Measurements from ENCODE around the gene C6orf120. TPM values are rescaled to one million over a fixed set of nuclear protein-coding genes. Genes with fewer than 3 reads are reported as not detected.

C6orf120 gene
- 10 to 100 TPM; 25.2 to 32.7 TPM for total RNA-seq
- long read RNA-seq, transcript C6orf120-201 (1 exons, 2,667 nt) = major isoform, 55 of 56 reads
- long read RNA-seq, partial matches to known transcripts = 0 of 56 reads
- long read RNA-seq, other reads (novel, unspliced or antisense) = 1 of 56 reads

DNA sequence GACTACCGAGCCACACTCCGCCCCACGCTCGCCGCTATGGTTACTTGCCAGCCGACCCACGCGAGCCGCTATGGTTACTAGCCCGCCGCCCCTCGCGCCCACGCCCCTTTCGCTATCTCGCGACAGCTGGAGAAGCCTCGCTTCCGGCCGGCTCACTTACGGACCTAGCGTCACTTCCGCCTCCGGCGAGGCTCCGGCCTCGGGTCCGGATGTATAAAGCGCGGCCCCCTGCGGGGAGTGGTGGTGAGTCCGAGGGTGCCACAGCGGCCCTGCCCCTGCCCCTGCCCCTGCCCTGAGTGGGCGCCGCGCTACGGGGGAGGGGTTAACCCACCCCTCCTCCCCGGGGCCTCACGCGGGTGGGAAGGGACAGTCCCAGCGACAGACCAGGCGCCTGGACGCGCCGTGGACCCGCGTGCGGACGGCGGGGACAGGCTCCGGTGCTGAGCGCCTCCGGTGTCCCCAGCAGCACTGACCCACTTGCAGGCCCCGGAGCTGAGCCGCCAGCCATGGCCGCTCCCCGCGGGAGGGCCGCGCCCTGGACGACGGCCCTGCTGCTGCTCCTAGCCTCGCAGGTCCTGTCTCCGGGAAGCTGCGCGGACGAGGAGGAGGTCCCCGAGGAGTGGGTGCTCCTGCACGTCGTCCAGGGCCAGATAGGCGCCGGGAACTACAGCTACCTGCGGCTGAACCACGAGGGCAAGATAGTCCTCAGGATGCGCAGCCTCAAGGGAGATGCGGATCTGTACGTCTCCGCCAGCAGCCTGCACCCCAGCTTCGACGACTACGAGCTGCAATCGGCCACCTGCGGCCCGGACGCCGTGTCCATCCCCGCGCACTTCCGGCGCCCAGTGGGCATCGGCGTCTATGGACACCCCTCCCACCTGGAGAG, at the start of gene C6orf120, which contains the start of gene WDR27:
C6orf120 (plus strand) TSS at position 173 of the 886 bp plus-strand sequence; CDS start at position 507, 334 bp downstream.
WDR27 (minus strand) TSS at position 76 of the 886 bp plus-strand sequence. CDS start 13,024 bp downstream, outside the sequence.
- peak; percentile 90 for ATAC-seq
- intact Hi-C loops (cut with DNase I, micrococcal nuclease) = no loop called here
- peak; percentile 96 to 99 for DNase-seq

DNA sequence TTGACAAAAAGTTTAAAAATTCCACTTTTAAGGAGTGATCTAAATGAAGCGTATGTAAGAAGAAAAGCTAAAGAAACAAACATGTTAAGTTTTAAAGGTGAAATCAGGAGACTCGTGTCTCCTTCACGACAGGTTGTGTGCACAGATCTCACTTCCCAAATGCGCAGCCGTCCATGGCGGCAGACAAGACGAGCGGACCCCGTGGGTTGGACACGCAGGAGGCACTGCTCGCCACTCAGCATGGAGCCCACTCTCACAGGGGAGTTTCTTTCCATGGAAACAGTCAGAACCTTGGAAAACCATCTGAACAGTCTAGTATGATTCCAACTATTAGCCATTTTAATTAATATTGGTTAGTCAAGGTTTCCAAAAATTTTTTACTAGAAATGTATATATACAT, 49.0 kb upstream of the C6orf120 start:
- intact Hi-C loops (cut with DNase I, micrococcal nuclease) = no loop called here
- ATAC-seq (no peak), DNase-seq (no peak)

DNA sequence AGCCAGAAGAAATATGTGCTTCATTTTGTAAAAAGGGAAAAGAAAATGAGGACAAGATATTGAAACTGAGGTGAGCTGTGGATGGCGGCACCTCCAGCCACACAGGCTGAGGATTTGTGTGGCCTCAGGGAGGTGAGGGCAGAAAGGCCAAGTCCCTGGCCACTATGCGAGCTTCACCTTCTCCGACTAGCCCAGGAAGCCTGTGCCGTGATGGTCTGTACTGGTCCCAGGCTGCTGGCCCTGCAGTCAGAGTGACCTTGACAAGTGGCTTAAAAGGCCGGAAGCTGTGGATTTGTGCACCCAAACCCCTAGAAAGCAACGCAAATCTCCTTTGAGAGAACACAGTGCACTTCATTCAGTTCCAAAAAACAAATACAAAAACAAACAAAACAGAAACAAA, 48.2 kb upstream of the C6orf120 start:
- DNase-seq = no peak
- ATAC-seq = no peak
- intact Hi-C loops (cut with DNase I, micrococcal nuclease) = no loop called here

DNA sequence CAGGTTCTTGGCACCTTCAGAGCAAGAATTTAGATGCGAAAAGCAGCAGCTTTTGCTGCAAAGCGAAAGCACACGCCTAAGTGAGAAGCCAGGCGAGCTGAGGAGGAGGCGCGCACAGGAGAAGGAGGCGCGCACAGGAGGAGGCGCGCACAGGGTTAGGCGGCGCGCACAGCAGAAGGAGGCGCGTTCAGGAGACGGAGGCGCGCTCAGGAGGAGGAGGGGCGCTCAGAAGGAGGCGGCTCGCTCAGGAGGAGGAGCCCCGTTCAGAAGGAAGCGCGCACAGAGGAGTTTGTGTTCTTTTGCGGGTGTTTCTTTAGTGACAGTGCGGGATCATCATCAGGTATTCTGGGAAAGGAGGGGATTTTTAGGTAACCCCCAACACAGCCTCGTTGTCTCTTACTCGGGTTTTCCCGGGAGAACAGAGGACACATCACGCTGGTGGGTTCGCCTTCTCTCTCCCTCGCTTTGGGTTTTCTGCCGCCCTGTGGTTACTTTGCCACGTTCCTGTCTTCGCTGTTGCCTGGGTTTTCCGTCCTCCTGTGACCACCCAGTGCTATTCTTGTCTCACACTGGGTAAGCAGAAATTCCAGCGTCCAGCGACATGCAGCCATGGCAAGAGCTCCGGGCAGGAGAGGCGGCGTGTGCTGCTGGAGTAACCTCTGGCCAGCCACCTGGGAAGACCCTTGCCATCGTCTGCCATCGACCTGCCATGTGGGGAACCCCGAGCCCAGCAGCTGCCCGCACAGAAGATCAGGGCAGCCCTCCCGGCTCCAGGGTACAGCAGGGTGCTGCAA, 47.1 kb upstream of the C6orf120 start:
- peak in 1 of 2 donors; percentile 73 for DNase-seq
- peak; percentile 28 for ATAC-seq
- intact Hi-C loops (cut with DNase I, micrococcal nuclease) = no loop called here

DNA sequence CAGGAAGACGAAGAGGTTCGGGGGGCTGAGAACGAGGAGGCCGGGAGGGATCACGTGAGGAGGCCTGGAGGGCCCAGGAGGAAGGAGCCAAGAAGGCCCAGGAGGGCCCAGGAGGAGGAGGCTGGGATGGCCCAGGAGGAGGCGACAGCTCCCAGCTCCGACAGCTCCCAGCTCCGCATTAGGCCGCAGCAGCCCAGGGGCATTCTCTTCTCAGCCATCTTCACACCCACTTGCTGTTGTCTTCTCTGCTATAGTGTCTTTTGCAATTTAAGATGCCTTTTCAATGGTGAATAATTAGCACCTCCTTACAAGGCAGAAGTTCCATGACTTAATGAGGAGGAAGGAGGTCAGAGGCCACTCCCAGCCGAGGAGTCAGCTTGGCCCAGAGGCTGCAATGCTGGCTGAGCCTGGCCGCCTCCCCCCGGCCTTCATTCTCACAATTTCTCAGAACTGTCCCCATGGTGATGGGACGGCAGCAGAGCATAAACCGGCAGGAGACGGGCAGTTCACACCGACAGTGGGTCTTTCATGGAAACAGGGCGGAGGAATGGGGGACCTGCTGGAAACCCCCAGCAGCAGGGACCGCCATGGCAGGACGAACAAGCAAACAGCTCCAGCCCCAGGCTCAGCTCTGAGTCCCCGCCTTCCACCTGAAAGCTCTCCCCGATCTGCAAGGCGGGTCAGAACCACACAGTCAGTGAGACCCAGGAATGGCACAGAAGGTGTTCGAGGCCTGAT, 45.2 kb upstream of the C6orf120 start:
- DNase-seq = no peak
- ATAC-seq = no peak
- intact Hi-C loops (cut with DNase I, micrococcal nuclease) = no loop called here

DNA sequence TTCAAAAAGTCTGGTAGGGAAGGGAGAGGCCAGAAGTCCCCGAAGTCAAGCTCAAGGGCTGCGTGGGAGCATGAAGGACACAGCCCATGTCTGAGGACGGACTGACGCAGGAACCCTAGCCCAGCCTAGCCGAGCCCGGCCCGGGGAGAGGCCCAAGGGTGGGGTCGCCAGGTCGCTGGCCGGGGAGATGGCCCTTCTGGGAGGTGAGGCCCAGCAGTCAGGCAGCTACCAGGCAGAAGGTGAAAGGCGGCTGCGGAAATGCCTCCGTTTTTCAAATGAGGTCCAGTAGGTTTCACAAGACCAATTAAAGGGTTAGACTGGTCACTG, 44.7 kb upstream of the C6orf120 start:
- intact Hi-C loops (cut with DNase I, micrococcal nuclease) = no loop called here
- DNase-seq = no peak

DNA sequence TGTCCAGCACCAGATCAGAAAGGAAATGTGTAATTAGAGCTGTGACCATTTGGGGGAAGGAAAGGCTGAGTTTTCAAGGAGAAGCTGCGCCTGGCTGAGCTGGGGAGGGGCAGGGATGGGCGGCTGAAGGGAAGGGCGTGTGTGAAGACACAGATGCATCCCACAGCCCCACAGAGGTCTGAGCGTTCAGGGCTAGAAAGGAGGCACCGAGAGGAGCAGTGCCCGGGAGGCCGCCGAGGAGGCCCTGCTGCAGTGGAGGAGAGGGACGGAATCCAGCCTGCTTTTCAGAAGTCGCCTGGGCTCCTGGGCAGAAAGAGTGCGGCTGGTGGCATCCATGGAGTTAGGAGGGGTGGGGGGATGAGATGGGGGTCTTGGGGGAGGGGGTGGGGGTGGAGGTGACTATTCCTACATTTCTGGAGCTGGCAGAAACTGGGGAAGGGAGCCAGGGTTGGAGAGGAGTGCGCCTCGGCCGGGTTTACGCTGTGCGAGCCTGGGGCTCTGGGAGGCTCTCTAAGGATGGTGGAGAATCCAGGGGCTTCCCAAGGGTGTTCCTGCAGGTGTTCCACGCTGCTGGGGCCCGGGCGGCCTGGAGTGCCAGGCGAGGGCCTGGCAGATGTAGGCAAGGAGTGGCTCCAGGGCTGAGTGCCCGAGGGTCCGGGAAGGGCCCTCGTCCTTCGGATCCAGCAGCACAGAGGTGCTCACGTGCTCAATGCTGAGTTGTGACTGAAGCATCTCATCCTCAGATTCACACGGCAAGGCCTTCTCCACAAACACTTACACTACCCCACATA, 41.9 kb upstream of the C6orf120 start:
- intact Hi-C loops (cut with DNase I, micrococcal nuclease) = no loop called here
- ATAC-seq = no peak
- no peak for DNase-seq

More for the DNA sequence above, 44.7 kb upstream of the C6orf120 start:
- ATAC-seq = no peak

DNA sequence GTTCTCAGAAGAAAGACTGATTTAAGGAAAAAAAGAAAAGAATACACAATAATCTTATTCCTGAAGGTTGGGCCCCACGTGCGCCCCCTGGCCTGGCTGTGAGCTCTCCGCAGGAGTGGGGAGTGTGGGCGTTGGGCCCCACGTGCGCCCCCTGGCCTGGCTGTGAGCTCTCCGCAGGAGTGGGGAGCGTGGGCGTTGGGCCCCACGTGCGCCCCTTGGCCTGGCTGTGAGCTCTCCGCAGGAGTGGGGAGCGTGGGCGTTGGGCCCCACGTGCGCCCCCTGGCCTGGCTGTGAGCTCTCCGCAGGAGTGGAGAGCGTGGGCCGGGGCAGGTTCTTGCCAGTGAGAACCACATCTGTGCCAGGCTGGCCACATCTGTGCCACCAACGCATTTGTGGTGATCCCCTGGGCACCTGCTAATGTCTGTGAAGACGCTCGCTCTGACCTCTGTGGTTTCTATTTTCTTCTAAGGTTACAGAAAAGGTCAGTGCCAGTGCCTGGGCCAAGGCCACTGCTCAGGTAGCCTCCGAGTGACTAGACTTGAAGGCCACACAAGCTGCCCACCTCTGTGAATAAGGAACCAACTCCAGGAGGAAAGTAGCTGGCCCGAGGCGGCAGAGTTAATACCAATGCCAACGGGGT, 41.1 kb upstream of the C6orf120 start:
- DNase-seq (no peak), ATAC-seq (no peak)
- intact Hi-C loops (cut with DNase I, micrococcal nuclease) = no loop called here

DNA sequence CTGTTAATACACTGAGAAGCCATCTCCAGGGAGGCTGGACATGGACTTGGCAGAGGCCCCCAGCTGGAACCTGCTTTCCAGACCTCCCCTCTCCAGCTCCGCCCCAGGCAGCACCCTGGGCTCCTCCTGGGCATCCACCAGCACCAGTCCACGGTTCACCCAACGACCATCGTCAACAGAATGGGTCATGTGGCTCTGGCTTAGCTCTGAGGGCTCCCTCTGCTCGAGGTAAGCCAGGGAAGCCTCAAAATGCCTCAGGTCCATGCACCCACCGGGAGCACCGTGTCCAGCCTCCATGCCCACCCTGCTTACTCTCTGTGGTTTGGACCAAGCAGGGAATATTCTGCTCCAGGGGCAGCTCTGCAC, 40.6 kb upstream of the C6orf120 start:
- DNase-seq = no peak
- no peak for ATAC-seq
- intact Hi-C loops (cut with DNase I, micrococcal nuclease) = no loop called here

DNA sequence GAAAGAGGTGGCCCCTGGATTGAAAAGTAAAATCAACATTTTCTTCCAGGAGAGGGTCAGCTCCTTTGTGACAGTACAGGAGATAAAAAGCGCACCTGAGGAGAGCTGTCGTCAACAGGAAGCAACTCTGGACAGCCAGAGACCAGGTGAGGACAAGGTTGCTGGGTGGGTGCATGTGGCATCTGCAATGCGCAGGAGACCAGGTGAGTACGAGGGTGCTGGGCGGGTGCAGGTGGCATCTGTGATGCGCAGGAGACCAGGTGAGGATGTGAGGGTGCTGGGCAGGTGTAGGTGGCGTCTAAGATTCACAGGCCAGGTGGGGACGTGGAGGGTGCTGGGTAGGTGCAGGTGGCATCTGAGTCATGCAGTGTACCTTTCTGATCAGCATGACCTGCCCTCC, 38.5 kb upstream of the C6orf120 start:
- intact Hi-C loops (cut with DNase I, micrococcal nuclease) = no loop called here
- no peak for DNase-seq
- ATAC-seq = no peak

DNA sequence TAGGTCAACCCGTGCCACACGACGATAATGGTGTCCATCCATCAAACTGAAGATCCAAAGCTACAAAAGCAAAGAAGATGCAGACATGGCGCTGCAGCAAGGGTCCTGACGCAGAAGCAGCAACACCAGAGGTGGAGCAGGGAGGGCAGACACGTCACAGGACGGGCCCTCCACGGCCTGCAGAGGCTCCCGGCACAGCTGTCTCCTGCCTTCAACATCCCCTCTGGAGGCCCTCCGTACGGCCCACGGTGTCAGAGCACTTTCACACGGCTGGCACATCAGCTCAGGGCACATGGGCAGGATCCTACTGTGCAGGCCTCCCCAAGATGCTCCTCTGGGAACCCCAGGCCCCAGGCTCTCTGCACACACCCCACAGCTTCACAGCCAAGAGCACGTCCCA, 37.7 kb upstream of the C6orf120 start:
- no peak for DNase-seq
- intact Hi-C loops (cut with DNase I, micrococcal nuclease) = no loop called here
- no peak for ATAC-seq

DNA sequence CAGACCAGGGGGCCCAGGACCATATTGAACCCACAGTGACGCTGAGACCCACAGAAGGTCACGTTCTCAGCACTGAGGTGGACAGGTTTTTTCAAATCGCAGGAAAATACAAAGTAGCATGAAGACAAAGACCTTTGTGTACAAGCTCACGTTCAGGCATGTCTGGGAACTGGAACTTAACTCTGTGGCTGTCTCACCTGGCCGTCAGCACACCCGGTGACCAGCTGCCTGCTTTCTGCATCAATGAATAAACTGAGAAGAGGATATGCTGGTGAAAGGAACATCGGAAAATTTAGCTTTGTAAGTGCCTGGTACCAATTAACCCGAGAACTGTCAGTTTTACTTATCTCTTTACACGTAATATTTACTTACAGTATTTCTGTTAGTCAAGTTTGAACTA, 36.6 kb upstream of the C6orf120 start:
- ATAC-seq (no peak), DNase-seq (no peak)
- intact Hi-C loops (cut with DNase I, micrococcal nuclease) = no loop called here

DNA sequence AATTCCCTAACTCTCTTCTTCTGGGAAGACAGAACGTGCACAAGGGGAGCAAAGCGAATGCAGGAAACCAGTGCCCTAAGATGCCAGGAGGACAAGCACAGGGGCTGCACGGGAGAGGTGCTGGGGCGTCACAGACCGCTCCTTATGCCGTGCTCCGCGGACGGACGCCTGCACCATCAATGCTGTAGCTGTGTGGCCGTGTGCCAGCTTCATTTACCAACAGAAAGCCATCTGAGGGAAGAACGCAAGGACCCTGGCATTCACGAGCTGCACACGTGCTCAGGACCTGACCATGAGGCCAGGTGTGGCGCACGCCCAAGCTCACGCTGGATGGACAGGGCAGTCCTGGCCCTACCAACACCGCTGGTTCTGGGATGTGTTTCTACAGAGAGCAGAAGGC, 35.5 kb upstream of the C6orf120 start:
- intact Hi-C loops (cut with DNase I, micrococcal nuclease) = no loop called here
- no peak for ATAC-seq
- no peak for DNase-seq

DNA sequence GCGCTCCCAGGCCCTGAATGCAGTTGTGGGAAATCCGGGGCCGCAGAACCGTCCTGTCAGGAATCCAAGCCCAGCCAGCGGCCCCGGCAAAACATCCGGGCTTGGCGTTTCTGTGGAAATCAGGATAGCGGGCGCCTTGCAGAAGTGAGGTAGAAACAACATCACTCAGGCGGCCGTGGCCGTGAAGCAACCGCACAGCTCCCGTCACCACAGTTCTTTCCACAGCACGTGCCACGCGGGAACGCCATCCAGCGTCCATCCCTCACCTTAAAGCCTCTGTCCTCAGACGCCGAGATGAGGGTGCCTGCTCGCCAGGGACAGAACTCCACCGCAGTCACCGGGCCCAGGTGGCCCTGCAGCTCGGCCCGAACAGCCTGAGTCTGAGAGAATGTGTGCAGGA, 34.2 kb upstream of the C6orf120 start:
- no peak for ATAC-seq
- no peak for DNase-seq
- intact Hi-C loops (cut with DNase I, micrococcal nuclease) = no loop called here

DNA sequence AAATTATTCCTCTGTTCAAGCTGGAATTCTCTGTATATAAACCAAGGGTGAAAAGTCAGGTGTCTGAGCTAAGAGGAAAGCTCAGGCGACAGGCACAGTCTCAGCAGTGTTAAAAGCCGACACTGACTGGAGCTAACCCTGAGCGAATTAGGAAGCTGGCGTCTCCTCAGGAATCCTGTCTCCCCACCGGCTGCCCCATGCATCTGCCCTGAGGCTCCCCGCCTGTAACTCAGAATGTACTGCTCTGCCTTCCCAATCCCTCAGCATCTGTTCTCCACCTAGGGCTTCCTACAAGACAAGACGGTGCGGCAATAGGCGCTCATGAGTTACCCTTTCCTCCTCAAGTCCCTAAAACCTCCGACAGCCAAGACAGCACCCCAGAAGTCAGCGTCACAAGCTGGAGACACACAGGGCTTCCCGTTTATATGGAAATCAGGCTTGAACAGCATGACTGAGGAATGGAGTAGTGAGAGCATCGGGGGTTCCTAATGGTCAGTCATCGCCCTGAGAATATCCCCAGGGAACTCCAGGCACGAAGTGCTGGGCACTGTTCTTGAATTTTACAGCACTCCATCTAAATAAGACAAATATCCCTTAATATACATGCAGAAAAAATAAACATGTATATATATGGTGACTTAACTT, 33.6 kb upstream of the C6orf120 start:
- DNase-seq (no peak), ATAC-seq (no peak)
- intact Hi-C loops (cut with DNase I, micrococcal nuclease) = no loop called here

DNA sequence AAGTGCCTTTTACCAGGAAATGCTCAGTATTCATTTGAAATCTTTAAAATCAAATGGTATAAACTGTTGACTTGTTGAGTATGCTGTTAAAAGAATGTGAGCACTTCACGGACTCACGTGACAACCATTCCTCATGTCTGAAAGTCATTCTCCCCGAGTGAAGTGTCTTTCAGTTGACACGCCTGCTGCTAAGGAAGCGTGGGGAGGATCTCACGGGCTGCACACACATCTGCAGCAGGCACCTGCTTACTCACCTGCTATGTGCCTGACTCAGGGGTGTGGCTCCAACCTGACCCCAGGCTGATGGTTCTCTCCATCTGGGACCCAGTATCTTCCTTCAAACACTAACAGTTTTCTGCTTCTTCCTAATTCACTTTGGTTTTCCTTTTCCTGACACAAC, 32.8 kb upstream of the C6orf120 start:
- no peak for ATAC-seq
- intact Hi-C loops (cut with DNase I, micrococcal nuclease) = no loop called here
- DNase-seq = no peak

DNA sequence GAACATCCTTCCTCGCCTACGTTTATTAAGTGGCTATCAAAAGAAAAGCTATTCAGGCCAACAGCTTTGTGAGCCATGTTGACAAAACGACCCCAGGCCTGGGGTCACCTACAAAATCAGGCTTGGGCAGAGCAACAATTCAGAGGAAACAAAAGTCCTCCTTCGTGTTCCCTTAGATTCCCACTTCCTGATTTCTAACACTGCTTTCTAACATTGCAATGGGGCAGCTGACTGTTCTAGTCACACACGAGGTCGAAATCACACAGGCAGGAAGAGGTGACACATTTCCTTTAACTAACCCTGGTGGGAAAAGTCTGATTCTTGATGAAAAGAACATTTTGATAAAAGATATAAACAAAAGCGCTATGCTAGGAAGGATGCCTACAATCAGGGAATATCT, 32.0 kb upstream of the C6orf120 start:
- intact Hi-C loops (cut with DNase I, micrococcal nuclease) = no loop called here
- DNase-seq = no peak
- ATAC-seq = no peak

DNA sequence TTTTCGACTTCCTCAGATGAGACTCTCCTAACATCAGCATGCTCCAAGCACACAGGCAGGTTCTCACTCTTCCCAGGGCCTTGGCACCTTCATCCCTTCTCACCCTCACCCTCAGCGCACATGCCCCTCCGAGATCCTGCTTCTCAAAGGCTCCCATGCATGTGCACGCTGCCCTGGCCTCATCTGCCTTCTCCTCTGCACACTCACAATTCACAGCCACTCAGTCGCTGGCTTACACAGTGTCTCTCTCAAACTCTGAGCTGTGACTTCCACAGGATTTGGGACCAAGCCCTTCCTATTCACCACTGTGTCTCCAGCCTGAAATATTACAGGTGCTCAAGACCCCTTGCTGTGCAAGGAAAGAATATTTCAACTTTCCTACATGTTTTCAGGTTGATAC, 30.4 kb upstream of the C6orf120 start:
- intact Hi-C loops (cut with DNase I, micrococcal nuclease) = no loop called here
- no peak for DNase-seq
- no peak for ATAC-seq
